Sigmoid colon (tissue), 7 donors: ENCODE measurements around the gene SWSAP1. TPM values are rescaled to one million over a fixed set of nuclear protein-coding genes. Genes with fewer than 3 reads are reported as not detected.

Experiments
- DNase-seq: peaks from one replicate; pipeline ENCODE4 v3.0.0-alpha.2; 2019
- H3K27ac ChIP-seq, 4 donors: fragments of 200-600 bp; sonication (generic); one replicate each; pipeline ENCODE4 v1.5.1; 2016 to 2019; ENCODE audit warnings: mild to moderate bottlenecking in 1 of 4
- H3K27me3 ChIP-seq, 3 donors: fragments of 200-600 bp; sonication (generic); one replicate each; pipeline ENCODE4 v1.5.1; 2019; ENCODE audit warnings: mild to moderate bottlenecking in 1 of 3
- H3K36me3 ChIP-seq, 4 donors: fragments of 200-600 bp; sonication (generic); one replicate each; pipeline ENCODE4 v1.5.1; 2016 to 2019
- H3K4me1 ChIP-seq, 4 donors: fragments of 200-600 bp; sonication (generic); one replicate each; pipeline ENCODE4 v1.5.1; 2017 to 2019
- H3K4me3 ChIP-seq, 4 donors: fragments of 200-600 bp; sonication (generic); one replicate each; pipeline ENCODE4 v1.5.1; 2017 to 2019; ENCODE audit warnings: mild to moderate bottlenecking in 2 of 4, moderate library complexity in 1 of 4
- H3K9me3 ChIP-seq, 4 donors: fragments of 200-600 bp in 3 of 4; sonication (generic) in 3 of 4; one replicate each; pipeline versions ENCODE4 v1.5.1 to v1.6.1; 2013 to 2019
- CTCF ChIP-seq, 4 experiments: fragments of 450-650 bp in 3 of 4; fragments of 200-600 bp in 1 of 4; IDR thresholded peaks; one replicate each; pipeline ENCODE4 v1.5.1; 2016 to 2019; ENCODE audit warnings: antibody characterized with exemption in 4 of 4, mild to moderate bottlenecking in 3 of 4, moderate library complexity in 2 of 4
- EP300 ChIP-seq, 4 donors: sonication (generic); formaldehyde crosslinking; IDR thresholded peaks; one replicate each; pipeline ENCODE4 v1.6.1; 2017; ENCODE audit warnings: antibody characterized with exemption in 4 of 4
- POLR2A ChIP-seq, 2 donors: fragments of 450-650 bp; IDR thresholded peaks; one replicate each; pipeline ENCODE4 v1.6.1; 2016; ENCODE audit warnings: antibody characterized with exemption in 2 of 2, mild to moderate bottlenecking in 2 of 2, moderate library complexity in 2 of 2
- POLR2AphosphoS5 ChIP-seq, 4 donors: sonication (generic); formaldehyde crosslinking; IDR thresholded peaks; one replicate each; pipeline ENCODE4 v1.6.1; 2017; ENCODE audit warnings: antibody characterized with exemption in 4 of 4
- WGBS, 2 donors: extraction: QIAGEN DNeasy Blood & Tissue Kit; methylation state at CpG; one replicate each; pipeline ENCODE4 v1.1.7; 2013; 5-methylcytosine and 5-hydroxymethylcytosine counted together
- intact Hi-C: fragments of 100-400 bp; cut with DNase I; formaldehyde crosslinking; loops from one replicate; pipeline ENCODE4 v1.15.1; 2023
- polyA plus RNA-seq, 3 donors: library from polyadenylated mRNA; stranded (reverse); fragments of 200-250 nt; gene quantifications; one replicate each; pipeline ENCODE4 v1.2.3, GENCODE V29; 2013
- total RNA-seq, 4 donors: library from RNA; depleted of rRNA; stranded (reverse); fragments of >200 nt; gene quantifications; one replicate each; pipeline ENCODE4 v1.1.0, GENCODE V29; 2016
- donor health status: healthy with polysubstance abuse.
- donor health status: Bipolar disorder and iron deficiency.
- donor health status: healthy.

Gene SWSAP1
- total and polyA plus RNA-seq, 7 donors = 0.71 to 4.3 (median 1.8) TPM

- no peak for DNase-seq
- Histone ChIP-seq H3K27me3 (no peaks in the 10 kb centered on the region), H3K36me3 (peaks cover 0 to 17% (median 3%) of the 10 kb centered on the region in 4 donors), H3K9me3 (no peaks in the 10 kb centered on the region), H3K27ac (peak overlapping the region in 1 of 4 donors; percentile 84), H3K4me1 (peaks cover 0 to 54% (median 52%) of the 10 kb centered on the region in 4 donors), H3K4me3 (no peak overlapping the region)
- intact Hi-C loops = no loop called here
- TF ChIP-seq POLR2A (IDR thresholded peaks at IDR 0.05) (no peak), POLR2AphosphoS5 (IDR thresholded peaks at IDR 0.05) (no peak), CTCF (IDR thresholded peaks at IDR 0.05) (no peak), EP300 (IDR thresholded peaks at IDR 0.05) (no peak)
- WGBS, 2 donors = 95% methylated on average over 3 of the region's 3 CpGs
Observed at GRCh38 chr19:11342429-11342828, 32.0 kb upstream of the SWSAP1 start.

GRCh38 chr19:11345122-11345803 is 29.2 kb upstream of the SWSAP1 start:
- peaks cover 0 to 16% (median 3%) of the 10 kb centered on the region in 4 donors for H3K36me3 ChIP-seq
- 34 to 55% methylated on average over 15 of the region's 15 CpGs for WGBS, 2 donors
- TF ChIP-seq CTCF (IDR thresholded peaks at IDR 0.05) (no peak), EP300 (IDR thresholded peaks at IDR 0.05) (no peak), POLR2A (IDR thresholded peaks at IDR 0.05) (no peak)
- peak overlapping the region; percentile 58 to 82 (median 74) for H3K4me3 ChIP-seq
- peaks cover 0 to 34% (median 31%) of the 10 kb centered on the region in 4 donors for H3K4me1 ChIP-seq
- H3K27me3 ChIP-seq = no peaks in the 10 kb centered on the region
- DNase-seq = no peak
- intact Hi-C loops = loop anchor here (2.0 kb wide), 1 partner anchor 30 kb away; the partner anchor contains the start of gene SWSAP1
- H3K9me3 ChIP-seq = no peaks in the 10 kb centered on the region
- H3K27ac ChIP-seq = peak overlapping the region; percentile 84 to 94 (median 92)

- TF ChIP-seq CTCF (IDR thresholded peaks at IDR 0.05) (no peak), POLR2A (IDR thresholded peaks at IDR 0.05) (peak; percentile 79 to 80), EP300 (IDR thresholded peaks at IDR 0.05) (peak in 2 of 4 donors; percentile 24 to 65), POLR2AphosphoS5 (IDR thresholded peaks at IDR 0.05) (peak; percentile 93 to 94 (median 93))
Observed at GRCh38 chr19:11346104-11346940, 28.1 kb upstream of the SWSAP1 start, which contains the start of the genes CCDC159 and TMEM205. Gene CCDC159, plus strand, starts transcription at chr19:11346519. Its CDS starts 88 bp downstream, at chr19:11346607. Gene TMEM205, minus strand, starts transcription at chr19:11346268. Its CDS starts 649 bp downstream, at chr19:11345619.

GRCh38 chr19:11347546-11348039 is 26.9 kb upstream of the SWSAP1 start:
- intact Hi-C loops = no loop called here
- WGBS, 2 donors = 76% methylated on average over 7 of the region's 7 CpGs
- Histone ChIP-seq H3K4me1 (peaks cover 0 to 34% (median 30%) of the 10 kb centered on the region in 4 donors), H3K27me3 (no peaks in the 10 kb centered on the region), H3K9me3 (no peaks in the 10 kb centered on the region), H3K36me3 (peaks cover 0 to 4% (median 2%) of the 10 kb centered on the region in 4 donors), H3K4me3 (no peak overlapping the region), H3K27ac (peak overlapping the region; percentile 84 to 94 (median 92))
- TF ChIP-seq EP300 (IDR thresholded peaks at IDR 0.05) = no peak
- no peak for TF ChIP-seq POLR2AphosphoS5 (IDR thresholded peaks at IDR 0.05)
- TF ChIP-seq CTCF (IDR thresholded peaks at IDR 0.05) = no peak
- TF ChIP-seq POLR2A (IDR thresholded peaks at IDR 0.05) = no peak
- no peak for DNase-seq

More at GRCh38 chr19:11346104-11346940, 28.1 kb upstream of the SWSAP1 start, which contains the start of the genes CCDC159 and TMEM205:
- Histone ChIP-seq H3K4me3 (peak within 1 kb of the TSS; percentile 58 to 82 (median 74)), H3K36me3 (peaks cover 0 to 14% (median 3%) of the 10 kb centered on the region in 4 donors), H3K27me3 (no peaks in the 10 kb centered on the region), H3K27ac (peak within 1 kb of the TSS; percentile 84 to 94 (median 92)), H3K4me1 (peaks cover 0 to 34% (median 30%) of the 10 kb centered on the region in 4 donors), H3K9me3 (no peaks in the 10 kb centered on the region)
- peak; percentile 100 for DNase-seq
- 0 to 1% methylated on average over 50 of the region's 50 CpGs for WGBS, 2 donors
- intact Hi-C loops = no loop called here
